H1 (cell line): ENCODE data around the gene KCNV2. TPM values are rescaled to one million over a fixed set of nuclear protein-coding genes. Genes with fewer than 3 reads are reported as not detected.

Experiments
- CTCF ChIA-PET: fragments of 300-600 bp; sonication (Branson Sonifier 250); formaldehyde crosslinking; loops from one replicate; lab custom pipeline; 2021; ENCODE audit not compliant: partially characterized antibody; lab: Charles Lee
- POLR2A ChIA-PET: fragments of 300-600 bp; sonication (Branson Sonifier 250); formaldehyde crosslinking; loops from one replicate; lab custom pipeline; 2021; ENCODE audit warnings: inconsistent platforms; ENCODE audit not compliant: partially characterized antibody; lab: Charles Lee
- DNase-seq, 2 experiments: peaks; one replicate each; pipeline versions ENCODE4 v3.0.0 to v3.0.0-alpha.2; 2010 to 2022; ENCODE audit warnings: low spot score in 2 of 2, low read depth in 1 of 2, mixed read lengths in 1 of 2
- FAIRE-seq: peaks from 2 replicates; lab custom pipeline; 2011; peaks lifted over from hg19 to GRCh38; lab: Jason Lieb, UNC
- H2AFZ ChIP-seq: 2 replicates; pipeline ENCODE4 v1.8.1; 2012; ENCODE audit warnings: low read length, inconsistent platforms
- H2AK5ac ChIP-seq: 2 replicates; pipeline ENCODE4 v1.6.1; 2013; ENCODE audit warnings: low read depth, low read length
- H2BK120ac ChIP-seq: replicated peaks from 2 replicates; pipeline ENCODE3; 2013; ENCODE audit warnings: low read depth, low read length, inconsistent platforms
- H2BK12ac ChIP-seq: 2 replicates; pipeline ENCODE4 v1.6.1; 2013; ENCODE audit warnings: low read depth, low read length
- H2BK15ac ChIP-seq: 2 replicates; pipeline ENCODE4 v1.6.1; 2013; ENCODE audit warnings: low read length
- H2BK20ac ChIP-seq: 2 replicates; pipeline ENCODE4 v1.6.1; 2013; ENCODE audit warnings: low read length
- H2BK5ac ChIP-seq: 2 replicates; pipeline ENCODE4 v1.6.1; 2013; ENCODE audit warnings: low read depth, low read length
- H3K14ac ChIP-seq: 2 replicates; pipeline ENCODE4 v1.6.1; 2013; ENCODE audit warnings: inconsistent platforms; ENCODE audit not compliant: insufficient read length
- H3K18ac ChIP-seq: 2 replicates; pipeline ENCODE4 v1.6.1; 2013; ENCODE audit warnings: low read length; ENCODE audit errors: extremely low read depth
- H3K23ac ChIP-seq: 2 replicates; pipeline ENCODE4 v1.6.1; 2013; ENCODE audit warnings: inconsistent platforms; ENCODE audit not compliant: insufficient read length
- H3K23me2 ChIP-seq: 2 replicates; pipeline ENCODE4 v1.6.1; 2013; ENCODE audit warnings: low read depth, low read length
- H3K27ac ChIP-seq: 2 replicates; pipeline ENCODE4 v1.6.1; 2011; ENCODE audit warnings: low read depth, low read length, inconsistent platforms
- H3K27me3 ChIP-seq, 4 experiments: replicated peaks in 1 of 4; 1 replicate in 1 of 4; 2 replicates in 3 of 4; pipeline versions ENCODE4 v1.6.1 to v1.8.1; 2011 to 2013; ENCODE audit warnings: low read length in 3 of 4, mild to moderate bottlenecking in 3 of 4, inconsistent platforms in 2 of 4, mixed read lengths in 2 of 4, moderate library complexity in 1 of 4; ENCODE audit not compliant: control insufficient read depth in 3 of 4, insufficient read depth in 3 of 4; ENCODE audit errors: extremely low read depth in 1 of 4
- H3K36me3 ChIP-seq, 4 experiments: 2 replicates each; pipeline versions ENCODE4 v1.6.1 to v1.8.1; 2011 to 2013; ENCODE audit warnings: mild to moderate bottlenecking in 4 of 4, low read length in 3 of 4, moderate library complexity in 2 of 4, control low read depth in 1 of 4, inconsistent platforms in 1 of 4; ENCODE audit not compliant: insufficient read depth in 4 of 4, control insufficient read depth in 2 of 4
- H3K4ac ChIP-seq: replicated peaks from 2 replicates; pipeline ENCODE3; 2013; ENCODE audit warnings: low read length, low read depth, mixed read lengths, inconsistent platforms; ENCODE audit not compliant: insufficient read length
- H3K4me1 ChIP-seq, 4 experiments: replicated peaks in 1 of 4; 1 replicate in 1 of 4; 2 replicates in 3 of 4; pipeline versions ENCODE4 v1.6.1 to v1.8.1; 2011 to 2013; ENCODE audit warnings: low read length in 3 of 4, inconsistent platforms in 2 of 4, mixed read lengths in 1 of 4; ENCODE audit not compliant: insufficient read depth in 4 of 4, control insufficient read depth in 3 of 4
- H3K4me2 ChIP-seq, 2 experiments: 2 replicates each; pipeline versions ENCODE4 v1.6.1 to v1.8.1; 2011 to 2013; ENCODE audit warnings: low read depth in 2 of 2, low read length in 2 of 2, control low read depth in 1 of 2, inconsistent platforms in 1 of 2, mild to moderate bottlenecking in 1 of 2; ENCODE audit not compliant: insufficient read depth in 1 of 2
- H3K4me3 ChIP-seq, 4 experiments: fragments of 200-600, 300-600 bp in 1 of 4; sonication (generic), shearing (Covaris generic), sonication (Bioruptor Twin) in 1 of 4; 2 replicates each; pipeline versions ENCODE4 v1.5.1 to v1.8.1; 2011 to 2016; ENCODE audit warnings: low read length in 4 of 4, low read depth in 3 of 4, control low read depth in 2 of 4, inconsistent platforms in 2 of 4, mild to moderate bottlenecking in 2 of 4, mixed read lengths in 1 of 4, moderate library complexity in 1 of 4; ENCODE audit not compliant: insufficient read depth in 2 of 4; ENCODE audit errors: extremely low read depth in 1 of 4
- H3K56ac ChIP-seq: replicated peaks from 2 replicates; pipeline ENCODE3; 2013; ENCODE audit warnings: low read depth, mild to moderate bottlenecking, mixed read lengths, low read length, inconsistent platforms; ENCODE audit not compliant: insufficient read length
- H3K79me1 ChIP-seq: 2 replicates; pipeline ENCODE4 v1.6.1; 2013; ENCODE audit warnings: low read depth, low read length, control low read depth
- H3K79me2 ChIP-seq, 2 experiments: 2 replicates each; pipeline versions ENCODE4 v1.6.1 to v1.8.1; 2012 to 2013; ENCODE audit warnings: low read length in 2 of 2, mild to moderate bottlenecking in 2 of 2, inconsistent platforms in 1 of 2; ENCODE audit not compliant: insufficient read depth in 2 of 2, control insufficient read depth in 1 of 2
- H3K9ac ChIP-seq, 4 experiments: replicated peaks in 1 of 4; 1 replicate in 1 of 4; 2 replicates in 3 of 4; pipeline versions ENCODE4 v1.6.1 to v1.8.1; 2011 to 2013; ENCODE audit warnings: low read depth in 3 of 4, low read length in 3 of 4, control low read depth in 2 of 4, mild to moderate bottlenecking in 2 of 4, moderate library complexity in 2 of 4, inconsistent platforms in 1 of 4; ENCODE audit errors: extremely low read depth in 1 of 4
- H3K9me3 ChIP-seq, 2 experiments: 2 replicates each; pipeline versions ENCODE4 v1.6.1 to v1.8.1; 2012 to 2013; ENCODE audit warnings: mild to moderate bottlenecking in 2 of 2, moderate library complexity in 2 of 2, control low read depth in 1 of 2, inconsistent platforms in 1 of 2, low read depth in 1 of 2, low read length in 1 of 2, mixed read lengths in 1 of 2; ENCODE audit not compliant: insufficient read depth in 2 of 2
- H4K20me1 ChIP-seq, 2 experiments: replicated peaks in 1 of 2; 2 replicates each; pipeline versions ENCODE3 to v1.8.1; 2011 to 2013; ENCODE audit warnings: inconsistent platforms in 2 of 2, low read length in 2 of 2, mild to moderate bottlenecking in 1 of 2; ENCODE audit not compliant: insufficient read depth in 2 of 2, control insufficient read depth in 1 of 2
- H4K5ac ChIP-seq: 2 replicates; pipeline ENCODE4 v1.6.1; 2013; ENCODE audit warnings: low read length, low read depth, mixed read lengths, inconsistent platforms; ENCODE audit not compliant: insufficient read length
- H4K8ac ChIP-seq: 2 replicates; pipeline ENCODE4 v1.8.0; 2013; ENCODE audit warnings: mild to moderate bottlenecking, moderate library complexity, low read length, inconsistent platforms; ENCODE audit not compliant: insufficient read depth; ENCODE audit errors: extremely low read depth
- H4K91ac ChIP-seq: replicated peaks from 2 replicates; pipeline ENCODE3; 2013; ENCODE audit warnings: low read length, mixed read lengths, inconsistent platforms; ENCODE audit not compliant: insufficient read length
- ASH2L ChIP-seq: fragments of 200-600, 300-600 bp; sonication (generic); IDR thresholded peaks from one replicate; pipeline ENCODE4 v1.7.1; 2017; ENCODE audit warnings: low read length
- BRCA1 ChIP-seq: IDR thresholded peaks from 2 replicates; pipeline ENCODE4 v1.6.1; 2012; ENCODE audit warnings: low read depth, low read length, improper control_type of control experiment
- EZH2 ChIP-seq: fragments of 200-600 bp; sonication (generic); IDR thresholded peaks from 2 replicates; pipeline ENCODE4 v1.7.1; 2012; ENCODE audit warnings: low read depth, mild to moderate bottlenecking, moderate library complexity, low read length, inconsistent platforms; ENCODE audit not compliant: severe bottlenecking
- HDAC2 ChIP-seq, 2 experiments: fragments of 300-600 bp in 1 of 2; sonication (generic) in 1 of 2; IDR thresholded peaks; 2 replicates each; pipeline ENCODE4 v1.6.1; 2011 to 2012; ENCODE audit warnings: low read depth in 2 of 2, low read length in 2 of 2, mild to moderate bottlenecking in 2 of 2, moderate library complexity in 2 of 2, borderline replicate concordance in 1 of 2, inconsistent platforms in 1 of 2
- KDM4A ChIP-seq: IDR thresholded peaks from one replicate; pipeline ENCODE4 v1.7.1; 2012; ENCODE audit warnings: low read depth, mild to moderate bottlenecking, moderate library complexity, low read length, inconsistent platforms; ENCODE audit not compliant: severe bottlenecking
- RAD21 ChIP-seq, 2 experiments: IDR thresholded peaks in 1 of 2; conservative IDR thresholded peaks in 1 of 2; 2 replicates each; pipeline ENCODE4 v1.6.1; 2011; ENCODE audit warnings: low read depth in 2 of 2, low read length in 2 of 2, improper control_type of control experiment in 1 of 2, inconsistent platforms in 1 of 2, mild to moderate bottlenecking in 1 of 2, moderate library complexity in 1 of 2
- WGBS, 2 experiments: shearing (Covaris generic) in 1 of 2; methylation state at CpG; one replicate each; pipeline versions ENCODE4 v1.1.6 to v1.1.7; 2013 to 2015; ENCODE audit warnings: low lambda C conversion rate in 2 of 2, mixed read lengths in 2 of 2, inconsistent platforms in 1 of 2, low coverage in 1 of 2, missing lambda C conversion rate in 1 of 2; ENCODE audit not compliant: insufficient replicate concordance in 2 of 2, insufficient coverage in 1 of 2, insufficient read length in 1 of 2; ENCODE audit errors: extremely low coverage in 1 of 2, missing lambda C conversion rate in 1 of 2; 5-methylcytosine and 5-hydroxymethylcytosine counted together
- polyA plus RNA-seq, 7 experiments: library from polyadenylated mRNA; depleted of rRNA in 3 of 7; stranded (reverse) in 5 of 7; unstranded in 2 of 7; fragments of >200 nt in 5 of 7; fragments of 200-250 nt in 2 of 7; gene quantifications; 1 replicate in 5 of 7; 2 replicates in 1 of 7; 4 replicates in 1 of 7; pipeline versions ENCODE4 v1.2.1 to v1.2.3, GENCODE V29; 2011 to 2013; ENCODE audit warnings: missing spikeins in 2 of 7, mixed read lengths in 2 of 7
- total RNA-seq: library from RNA; stranded (reverse); fragmentation: NEBNext Ultra II Directional; extraction: Animal tissue kit (Norgen Biotek cat#: 25700); gene quantifications from 2 replicates; pipeline ENCODE4 v1.2.1, GENCODE V29; 2021
- TF ChIP-seq, protein P1 (sequence below), 3 experiments: IDR thresholded peaks; 1 replicate in 2 of 3; 2 replicates in 1 of 3; pipeline versions ENCODE4 v1.5.1 to v1.6.1; 2011; ENCODE audit warnings: low read length in 3 of 3, mild to moderate bottlenecking in 3 of 3, inconsistent platforms in 2 of 3, low read depth in 1 of 3, moderate library complexity in 1 of 3; ENCODE audit not compliant: insufficient read depth in 1 of 3; ENCODE audit errors: control extremely low read depth in 1 of 3
- TF ChIP-seq, protein P2 (sequence below): IDR thresholded peaks from 2 replicates; pipeline ENCODE4 v1.6.1; 2011; ENCODE audit warnings: low read length, improper control_type of control experiment

KCNV2 gene
- total and polyA plus RNA-seq, 2 of the 8 experiments (the other 6 are each of a cell fraction or from before 2014, with no cell fraction given): not detected

DNA sequence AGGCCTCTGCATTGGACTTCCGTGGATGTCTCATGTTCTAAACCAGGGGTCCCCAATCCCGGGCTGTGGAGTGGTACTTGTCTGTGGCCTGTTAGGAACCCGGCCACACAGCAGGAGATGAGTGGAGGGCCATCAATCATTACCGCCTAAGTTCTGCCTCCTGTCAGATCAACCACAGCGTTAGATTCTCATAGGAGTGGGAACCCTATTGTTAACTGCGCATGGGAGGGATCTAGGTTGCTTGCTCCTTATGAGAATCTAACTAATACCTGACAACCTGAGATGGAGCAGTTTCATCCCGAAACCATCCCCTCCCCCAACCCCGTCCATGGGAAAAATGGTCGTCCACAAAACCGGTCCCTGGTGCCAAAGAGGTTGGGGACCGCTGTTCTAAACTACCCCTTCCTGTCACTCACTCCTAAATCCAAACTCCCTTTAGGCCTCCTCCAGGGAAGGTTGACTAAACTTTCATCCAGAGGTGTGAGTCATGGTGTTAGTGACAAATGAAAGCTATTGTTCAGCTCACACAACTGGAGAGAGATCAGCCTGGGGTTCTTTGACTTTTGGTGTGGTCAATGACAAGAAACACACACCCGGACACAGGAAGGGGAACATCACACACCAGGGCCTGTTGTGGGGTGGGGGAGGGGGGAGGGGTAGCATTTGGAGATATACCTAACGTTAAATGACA, 9.5 kb downstream of the KCNV2 start:
- Histone ChIP-seq H3K4ac (no peak overlapping the region), H3K14ac (no peak overlapping the region), H3K4me1 (peaks cover 0 to 4% (median under 1%) of the 10 kb centered on the region in 4 experiments; a peak in 4 of 7 replicates), H3K27ac (no peak overlapping the region), H2BK5ac (no peak overlapping the region), H4K8ac (no peak overlapping the region), H3K9me3 (no peaks in the 10 kb centered on the region), H2BK20ac (no peak overlapping the region), H3K4me3 (no peak overlapping the region), H3K18ac (no peak overlapping the region), H3K56ac (no peak overlapping the region), H3K27me3 (no peaks in the 10 kb centered on the region), H4K91ac (no peak overlapping the region), H4K5ac (no peak overlapping the region), H2BK120ac (no peak overlapping the region), H3K4me2 (no peak overlapping the region), H3K79me2 (no peaks in the 10 kb centered on the region), H3K9ac (no peak overlapping the region), H2BK15ac (no peak overlapping the region), H4K20me1 (no peaks in the 10 kb centered on the region), H2AK5ac (no peak overlapping the region), H3K36me3 (no peaks in the 10 kb centered on the region), H2AFZ (no peak overlapping the region), H3K23me2 (no peaks in the 10 kb centered on the region), H3K23ac (no peak overlapping the region), H3K79me1 (no peaks in the 10 kb centered on the region), H2BK12ac (no peak overlapping the region)
- FAIRE-seq: no peak
- ChIA-PET CTCF (interaction anchor here (0.7 to 1.9 kb wide), 14 partner anchors 8 to 604 kb away, joined by 3 to 11 read pairs (median 4); partner anchors contain the start of gene KCNV2), POLR2A (no interaction called here)
- 93% methylated on average over 12 of the region's 13 CpGs; no CpG with 5 or more reads in 1 of the 2 experiments for WGBS, 2 experiments
- no peak for DNase-seq
- TF ChIP-seq BRCA1 (no peak), HDAC2 (IDR thresholded peaks at IDR 0.05; ENCODE audit: borderline replicate concordance in 1 of 2, low read depth in 2 of 2, low read length in 2 of 2) (no peak), RAD21 (IDR thresholded peaks at IDR 0.05 in 1 of 2, conservative IDR thresholded peaks at IDR 0.05 in 1 of 2; ENCODE audit: low read depth in 2 of 2, low read length in 2 of 2) (no peak), ASH2L (no peak), KDM4A (no peak), EZH2 (no peak)
- TF ChIP-seq, protein P1, sequence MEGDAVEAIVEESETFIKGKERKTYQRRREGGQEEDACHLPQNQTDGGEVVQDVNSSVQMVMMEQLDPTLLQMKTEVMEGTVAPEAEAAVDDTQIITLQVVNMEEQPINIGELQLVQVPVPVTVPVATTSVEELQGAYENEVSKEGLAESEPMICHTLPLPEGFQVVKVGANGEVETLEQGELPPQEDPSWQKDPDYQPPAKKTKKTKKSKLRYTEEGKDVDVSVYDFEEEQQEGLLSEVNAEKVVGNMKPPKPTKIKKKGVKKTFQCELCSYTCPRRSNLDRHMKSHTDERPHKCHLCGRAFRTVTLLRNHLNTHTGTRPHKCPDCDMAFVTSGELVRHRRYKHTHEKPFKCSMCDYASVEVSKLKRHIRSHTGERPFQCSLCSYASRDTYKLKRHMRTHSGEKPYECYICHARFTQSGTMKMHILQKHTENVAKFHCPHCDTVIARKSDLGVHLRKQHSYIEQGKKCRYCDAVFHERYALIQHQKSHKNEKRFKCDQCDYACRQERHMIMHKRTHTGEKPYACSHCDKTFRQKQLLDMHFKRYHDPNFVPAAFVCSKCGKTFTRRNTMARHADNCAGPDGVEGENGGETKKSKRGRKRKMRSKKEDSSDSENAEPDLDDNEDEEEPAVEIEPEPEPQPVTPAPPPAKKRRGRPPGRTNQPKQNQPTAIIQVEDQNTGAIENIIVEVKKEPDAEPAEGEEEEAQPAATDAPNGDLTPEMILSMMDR (IDR thresholded peaks at IDR 0.05; ENCODE audit: control extremely low read depth in 1 of 3, insufficient read depth in 1 of 3, low read depth in 1 of 3, low read length in 3 of 3): no peak
- TF ChIP-seq, protein P2, sequence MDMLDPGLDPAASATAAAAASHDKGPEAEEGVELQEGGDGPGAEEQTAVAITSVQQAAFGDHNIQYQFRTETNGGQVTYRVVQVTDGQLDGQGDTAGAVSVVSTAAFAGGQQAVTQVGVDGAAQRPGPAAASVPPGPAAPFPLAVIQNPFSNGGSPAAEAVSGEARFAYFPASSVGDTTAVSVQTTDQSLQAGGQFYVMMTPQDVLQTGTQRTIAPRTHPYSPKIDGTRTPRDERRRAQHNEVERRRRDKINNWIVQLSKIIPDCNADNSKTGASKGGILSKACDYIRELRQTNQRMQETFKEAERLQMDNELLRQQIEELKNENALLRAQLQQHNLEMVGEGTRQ: no peak
